Endometrial microvascular endothelial cells (primary cell): ENCODE results near the gene PKDCC. TPM values are rescaled to one million over a fixed set of nuclear protein-coding genes. Genes with fewer than 3 reads are reported as not detected.

Experiments
- in situ Hi-C: cut with HindIII; loops from 2 replicates; pipeline ENCODE4 v1.10.0; 2017; ENCODE audit warnings: low sequenced_read_pairs, low pct_unique_long_range_greater_than_20kb; ENCODE audit errors: inconsistent ontology term
- total RNA-seq: library from RNA; depleted of rRNA; stranded (reverse); fragments of >200 nt; gene quantifications from one replicate; pipeline ENCODE4 v1.2.3, GENCODE V29; 2015; ENCODE audit errors: inconsistent ontology term

Gene PKDCC
- total RNA-seq, 1 donor from 2014 or later: 2.4 TPM

- in situ Hi-C loops: loop anchor here (25.0 kb wide), 1 partner anchor 234 kb away; no protein-coding TSS in a partner anchor
These were observed 48.1 kb downstream of the PKDCC start for GRCh38 chr2:42095923-42096408.

GRCh38 chr2:42096869-42097591 lies 49.2 kb downstream of the PKDCC start:
- in situ Hi-C loops: loop anchor here (25.0 kb wide), 1 partner anchor 235 kb away; no protein-coding TSS in a partner anchor

- in situ Hi-C loops: loop anchor here (25.0 kb wide), 1 partner anchor 237 kb away; no protein-coding TSS in a partner anchor
These were observed 51.0 kb downstream of the PKDCC start for GRCh38 chr2:42098571-42099437.

GRCh38 chr2:42099438-42100173 lies 51.8 kb downstream of the PKDCC start:
- in situ Hi-C loops: loop anchor here (25.0 kb wide), 1 partner anchor 237 kb away; no protein-coding TSS in a partner anchor

GRCh38 chr2:42100683-42101205 lies 52.9 kb downstream of the PKDCC start:
- in situ Hi-C loops: no loop called here

GRCh38 chr2:42101206-42102023 lies 53.6 kb downstream of the PKDCC start:
- in situ Hi-C loops: no loop called here

GRCh38 chr2:42102024-42102590 lies 54.3 kb downstream of the PKDCC start:
- in situ Hi-C loops: no loop called here

- in situ Hi-C loops: no loop called here
These were observed 55.0 kb downstream of the PKDCC start for GRCh38 chr2:42102591-42103450.

GRCh38 chr2:42103829-42104228 lies 56.0 kb downstream of the PKDCC start:
- in situ Hi-C loops: no loop called here

GRCh38 chr2:42104621-42105020 lies 56.8 kb downstream of the PKDCC start:
- in situ Hi-C loops: no loop called here

- in situ Hi-C loops: no loop called here
These were observed 57.8 kb downstream of the PKDCC start for GRCh38 chr2:42105330-42106256.

- in situ Hi-C loops: no loop called here
These were observed 58.5 kb downstream of the PKDCC start for GRCh38 chr2:42106257-42106816.

- in situ Hi-C loops: no loop called here
These were observed 59.6 kb downstream of the PKDCC start for GRCh38 chr2:42107249-42108042.
